SH-SY5Y (cell line): ENCODE data around the gene COL18A1.

Experiments used
- GATA2 ChIP-seq: IDR thresholded peaks from 2 replicates; pipeline ENCODE4 v1.6.1; 2011; ENCODE audit warnings: mild to moderate bottlenecking, low read depth, low read length
- GATA3 ChIP-seq: IDR thresholded peaks from 2 replicates; pipeline ENCODE4 v1.6.1; 2011; ENCODE audit warnings: low read depth, mild to moderate bottlenecking, low read length, moderate library complexity

GRCh38 chr21:45433301-45433700, 28.3 kb downstream of the COL18A1 start:
- TF ChIP-seq GATA3 (no peak), GATA2 (no peak)
